NCI-H1092 treated with DMSO at 0.1 percent for 48 hours (cell line): ENCODE results near the gene CKMT2.

Experiments used
- DNase-seq: peaks from one replicate; lab custom pipeline; 2025; lab: John Stamatoyannopoulos, UW

CKMT2 gene

DNA sequence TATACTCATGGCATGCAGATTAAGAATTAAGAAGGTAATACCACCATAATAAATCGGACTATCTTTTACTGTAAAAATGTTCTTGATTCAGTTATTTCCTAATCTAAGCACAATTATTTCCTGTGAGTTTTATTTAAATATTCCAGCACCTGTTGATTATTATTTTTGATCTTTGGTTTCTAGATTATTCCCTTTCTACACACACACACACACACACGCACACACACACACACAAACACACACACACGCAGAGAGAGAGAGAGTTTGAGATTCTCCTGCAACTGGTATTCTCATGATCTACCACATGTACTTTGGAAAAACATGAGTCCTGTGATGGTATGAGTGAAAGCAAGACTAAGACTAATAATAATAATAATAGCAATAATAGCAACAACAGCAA is 17.0 kb upstream of the CKMT2 start:
- no peak for DNase-seq

DNA sequence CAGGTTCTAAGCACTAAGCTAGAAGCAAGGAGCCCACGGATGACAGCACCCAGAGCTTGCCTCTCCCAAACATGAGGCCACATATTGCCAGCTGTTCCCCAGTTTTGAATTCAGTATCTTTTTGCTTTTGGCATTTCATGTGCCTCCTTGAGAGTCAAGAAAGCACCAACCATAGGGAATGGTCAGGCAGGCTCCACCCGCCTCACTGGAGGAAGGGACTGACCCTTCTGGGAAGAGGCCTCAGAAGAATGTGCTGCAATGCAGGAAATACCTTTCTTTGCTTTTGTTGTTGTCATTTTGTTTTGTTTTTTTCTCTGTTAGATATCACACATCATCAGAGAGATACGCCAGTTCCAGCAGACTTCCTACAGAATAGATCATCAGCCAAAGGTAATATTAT is 13.7 kb upstream of the CKMT2 start:
- DNase-seq = no peak

DNA sequence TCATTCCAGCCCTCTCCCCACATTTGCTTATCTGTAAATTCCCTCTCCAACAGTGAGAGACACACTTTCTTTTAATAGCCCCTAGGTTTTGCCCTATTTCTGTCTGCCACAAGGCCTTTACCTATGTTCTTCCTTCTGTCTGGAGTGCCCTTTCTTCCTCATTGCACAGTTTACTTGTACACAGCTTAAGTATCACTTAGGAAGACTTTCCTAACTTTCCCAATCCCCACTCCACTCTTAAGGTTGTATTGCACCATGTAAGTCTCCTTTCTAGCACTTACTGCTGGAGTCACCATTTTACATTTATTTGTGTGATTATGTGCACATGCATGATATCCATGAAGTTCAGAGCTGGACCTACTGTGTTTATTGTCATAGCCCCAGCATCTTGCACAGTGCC is 10.8 kb upstream of the CKMT2 start:
- no peak for DNase-seq

DNA sequence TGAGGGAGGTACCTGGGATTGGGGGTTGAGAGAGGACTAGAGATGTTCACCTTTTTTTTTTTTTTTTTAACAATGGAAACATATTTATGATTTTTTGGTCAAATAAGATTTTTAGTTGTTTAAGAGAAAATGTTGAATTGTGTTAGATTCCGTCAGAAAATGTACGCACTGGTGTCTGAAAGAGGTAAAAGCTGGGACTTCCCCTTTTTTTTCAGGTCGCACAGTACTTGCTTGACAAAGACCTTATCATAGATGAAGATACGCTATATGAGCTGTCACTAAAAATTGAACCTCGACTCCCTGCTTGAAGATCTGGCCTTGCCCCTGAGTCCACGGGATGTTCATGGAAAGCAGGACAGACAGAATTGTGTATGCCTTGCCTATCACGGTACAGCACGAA is 7.7 kb upstream of the CKMT2 start:
- no peak for DNase-seq

DNA sequence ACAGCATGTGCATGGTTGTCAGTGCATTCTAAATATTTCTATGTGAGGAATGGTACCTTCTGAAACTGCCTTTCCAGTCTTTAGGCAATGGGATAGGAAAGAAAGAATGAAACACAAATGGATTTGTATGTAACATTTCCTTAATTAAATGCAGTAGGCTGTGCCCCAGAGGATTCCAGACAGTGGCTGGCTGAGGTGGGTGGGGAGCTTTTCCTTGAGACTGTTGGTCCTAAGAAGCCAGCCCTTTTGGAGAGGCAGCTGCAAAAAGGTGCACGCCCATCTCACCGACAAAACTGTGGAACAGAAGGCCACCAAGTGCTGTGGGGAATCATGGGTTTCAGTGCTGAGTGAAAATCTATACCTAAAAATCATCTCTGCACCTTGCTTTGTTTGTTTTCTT is 6.8 kb upstream of the CKMT2 start:
- no peak for DNase-seq

DNA sequence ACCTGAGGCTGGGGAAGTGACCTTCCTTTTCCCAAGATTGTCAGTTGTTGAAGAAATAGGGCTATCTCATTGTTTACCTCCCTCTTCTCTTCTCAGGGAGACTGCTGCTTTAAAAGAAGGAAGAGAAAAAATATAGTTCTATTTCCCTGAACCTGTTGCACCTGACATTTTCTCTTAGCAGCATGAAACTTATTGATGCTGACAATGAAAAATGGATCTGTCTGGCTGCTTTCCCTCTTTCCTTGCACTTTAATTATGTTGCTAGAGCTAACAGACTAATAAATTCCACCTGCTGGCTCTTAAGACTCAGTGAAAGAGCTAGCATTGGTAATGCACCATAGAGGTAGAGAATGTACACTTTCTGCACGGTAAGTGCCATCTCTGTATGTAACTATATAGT is 6.2 kb upstream of the CKMT2 start:
- no peak for DNase-seq

DNA sequence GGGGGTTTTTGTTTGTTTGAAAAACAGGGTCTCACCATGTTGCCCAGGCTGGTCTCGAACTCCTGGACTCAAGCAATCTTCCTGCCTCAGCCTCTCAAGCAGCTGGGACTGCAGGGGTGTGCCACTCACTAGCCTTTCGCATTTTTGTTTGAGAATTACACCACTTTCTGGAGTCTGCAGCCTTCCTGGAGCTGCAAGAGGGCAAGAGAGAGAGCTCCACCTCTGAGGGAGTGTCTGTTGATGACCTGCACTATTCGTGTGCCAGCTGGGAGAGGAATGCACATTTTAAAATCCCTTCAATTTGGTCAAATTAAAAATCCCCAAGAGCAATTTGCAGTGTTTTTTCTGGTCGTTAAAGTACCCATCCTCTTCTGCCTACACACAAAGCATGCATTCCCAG is 5.0 kb upstream of the CKMT2 start:
- DNase-seq = no peak

DNA sequence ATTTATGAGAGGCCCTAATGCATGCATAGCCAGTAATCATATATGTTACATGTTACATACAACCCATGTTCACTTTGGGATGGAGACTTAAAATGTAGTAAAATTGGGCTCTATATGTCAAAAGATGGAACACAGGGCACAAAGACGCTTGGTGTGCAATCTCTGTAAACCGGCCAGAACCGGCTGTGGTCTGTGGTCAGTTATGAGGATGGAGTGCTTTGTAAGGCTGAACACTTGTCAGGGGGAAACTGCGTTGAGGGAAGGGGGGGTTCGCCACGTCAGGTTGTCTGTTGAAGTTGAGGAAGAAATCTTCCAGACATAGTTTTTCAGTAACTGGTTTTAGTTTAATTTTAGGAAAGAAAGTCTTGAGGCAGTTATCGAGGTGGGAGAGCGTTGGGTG is 2.7 kb upstream of the CKMT2 start:
- no peak for DNase-seq

DNA sequence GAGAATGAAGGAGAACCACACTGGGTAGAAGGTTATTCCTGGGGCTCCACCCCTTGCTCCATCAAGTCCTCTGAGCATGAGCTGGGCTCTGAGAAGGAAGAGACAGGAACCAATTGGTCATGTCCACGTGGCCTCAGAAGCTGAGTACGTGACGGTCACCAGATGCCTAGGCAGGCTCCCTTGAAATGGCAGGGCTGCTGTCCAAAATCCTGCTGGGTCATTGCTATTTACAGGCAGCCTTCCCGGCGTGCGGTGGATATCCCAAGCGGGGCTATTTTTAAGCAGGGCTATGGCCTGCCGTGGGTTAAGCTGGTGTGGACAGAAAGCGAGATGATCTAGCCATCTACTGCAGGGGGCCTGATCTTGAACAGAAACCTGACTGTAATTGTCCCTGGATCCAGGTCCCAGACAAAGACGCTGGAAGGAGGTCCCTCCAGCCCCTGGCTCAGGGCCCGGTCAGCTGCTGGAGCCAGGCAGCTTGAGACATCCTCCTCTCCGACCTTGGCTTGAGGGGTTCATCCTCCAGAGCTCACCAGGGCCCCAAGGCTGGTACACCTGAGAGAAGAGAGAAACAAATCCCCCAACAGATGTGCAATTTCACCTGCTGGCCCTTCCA is 550 bp upstream of the CKMT2 start:
- no peak for DNase-seq

DNA sequence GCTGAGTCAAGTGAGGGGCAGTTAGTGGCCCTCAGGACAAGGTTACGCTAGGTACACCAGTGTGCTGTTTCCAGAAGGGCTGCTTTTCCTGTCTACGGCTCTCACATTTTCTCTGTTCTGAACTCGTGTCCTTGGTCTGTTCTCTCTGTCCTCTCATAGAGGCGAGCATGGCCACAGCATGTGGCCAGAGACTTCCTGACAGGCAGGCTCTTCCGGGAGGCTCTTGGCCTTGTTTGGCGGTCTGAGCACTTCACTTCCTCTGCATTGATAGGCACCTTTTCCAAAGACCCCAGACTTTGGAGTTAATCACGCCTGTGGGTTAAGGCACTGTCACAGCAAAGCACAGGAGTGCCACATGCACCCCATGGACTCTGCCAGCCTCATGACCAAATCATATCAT is 1.2 kb downstream of the CKMT2 start:
- no peak for DNase-seq

DNA sequence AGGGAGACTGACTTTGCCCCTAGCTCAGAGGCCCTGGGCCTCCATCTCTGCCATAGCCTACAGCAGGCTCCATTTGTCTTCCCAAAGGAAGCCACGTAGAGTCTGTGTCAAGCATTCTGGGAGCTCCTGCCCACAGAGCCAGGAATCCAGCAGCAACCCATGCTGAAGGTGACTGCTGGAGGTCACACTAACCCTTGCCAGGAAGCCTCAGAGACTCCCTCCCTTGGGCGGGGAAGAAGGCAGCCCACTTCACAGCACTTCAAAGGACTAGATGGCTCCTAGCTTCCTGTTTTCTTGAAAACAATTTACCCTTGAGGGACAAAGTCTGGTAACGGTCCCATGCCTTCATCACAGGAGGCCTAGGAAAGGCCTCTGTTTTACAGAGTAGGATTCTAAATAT is 1.7 kb downstream of the CKMT2 start:
- no peak for DNase-seq

DNA sequence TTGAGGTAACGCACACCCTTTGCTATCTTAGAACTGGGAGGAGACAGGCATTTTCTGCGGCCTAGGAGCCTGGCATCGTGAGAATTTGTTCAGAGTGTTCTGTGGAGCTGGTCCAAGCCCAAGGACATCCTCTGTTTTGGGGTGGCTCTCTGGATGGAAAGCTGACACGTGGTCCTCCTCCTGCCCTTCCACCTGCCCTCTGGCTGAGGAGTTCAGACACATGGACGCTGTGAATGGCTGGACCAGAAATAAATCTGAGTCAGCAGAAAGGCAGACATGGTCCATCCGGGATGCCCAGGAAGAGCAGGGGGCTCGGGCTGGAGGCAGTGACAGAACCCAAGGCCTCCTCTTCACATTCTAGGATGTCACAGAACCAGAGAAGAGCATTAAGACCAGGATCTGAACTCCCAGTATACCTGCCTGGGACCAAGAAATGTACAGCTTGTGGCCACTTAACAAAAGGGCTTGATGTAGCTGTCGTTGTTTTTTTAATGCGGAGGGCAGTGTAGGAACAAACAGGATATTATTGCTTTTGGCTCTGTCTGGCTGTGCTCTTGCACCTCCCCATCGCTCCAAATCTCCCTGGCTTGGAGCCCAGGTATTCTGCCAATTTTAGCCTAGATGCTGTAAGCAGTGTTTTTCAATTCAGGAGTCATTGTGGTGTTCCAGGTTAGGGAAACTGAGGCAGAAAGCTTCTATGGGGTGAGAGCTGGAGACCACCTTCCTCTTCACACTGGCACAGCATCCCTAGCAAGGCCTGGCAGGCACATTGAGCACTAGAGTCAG is 2.4 kb downstream of the CKMT2 start:
- DNase-seq = no peak

DNA sequence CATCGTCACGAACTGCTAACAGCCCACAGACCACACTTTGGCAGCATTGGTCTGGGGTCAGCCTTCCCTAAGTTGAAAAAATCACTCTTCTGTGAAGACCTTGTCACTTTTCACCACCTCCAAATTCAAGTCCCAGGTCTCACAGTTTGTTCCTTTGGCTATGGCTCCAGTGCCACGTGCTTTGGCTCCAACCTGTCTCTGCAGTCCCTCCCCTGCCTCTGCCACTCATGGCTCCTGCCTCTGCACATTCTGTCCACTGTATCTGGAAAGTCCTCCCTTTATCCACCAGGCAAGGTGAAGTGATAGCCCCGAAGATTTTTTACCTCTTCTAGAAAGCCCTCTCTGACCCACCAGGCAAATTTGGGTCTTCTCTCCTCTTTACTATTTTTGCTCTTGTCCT is 5.3 kb downstream of the CKMT2 start:
- DNase-seq = no peak

DNA sequence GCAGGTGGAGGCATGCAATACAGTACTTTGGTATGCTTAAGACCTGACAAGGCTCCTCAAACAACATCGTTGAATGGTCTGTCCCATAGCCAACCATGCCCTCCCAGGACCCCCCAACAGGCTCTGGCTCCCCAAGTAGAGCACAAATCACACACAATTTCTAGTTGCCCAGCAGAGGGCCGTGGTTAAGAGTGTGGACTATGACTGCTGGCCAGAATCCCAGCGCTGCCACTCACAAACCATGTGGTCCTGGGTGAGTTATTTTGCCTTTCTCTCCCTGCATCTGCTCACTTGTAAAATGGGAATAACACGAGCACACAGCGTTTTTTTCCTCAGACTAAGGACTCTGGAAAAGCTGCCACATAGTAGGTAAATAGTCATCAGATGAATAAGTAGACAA is 6.5 kb downstream of the CKMT2 start:
- no peak for DNase-seq

DNA sequence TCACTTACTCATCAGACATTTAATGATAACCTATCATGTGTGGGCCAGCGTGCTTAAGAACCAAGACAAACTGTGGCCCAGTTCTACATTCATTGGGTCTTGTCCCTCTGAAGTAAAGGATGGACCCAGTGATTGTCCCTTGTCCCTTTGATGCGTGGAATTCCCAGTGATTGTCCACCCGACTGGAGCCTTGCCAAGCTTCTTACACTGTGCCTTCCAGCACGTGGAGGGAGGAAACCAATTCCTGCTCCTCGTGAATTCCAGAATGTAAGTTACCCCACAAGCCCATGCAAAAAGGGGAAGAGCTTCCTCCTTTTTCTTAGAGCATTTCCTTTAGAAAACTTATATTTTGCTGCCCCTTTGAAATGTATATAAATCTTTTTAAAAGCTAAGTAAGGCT is 7.9 kb downstream of the CKMT2 start:
- no peak for DNase-seq

DNA sequence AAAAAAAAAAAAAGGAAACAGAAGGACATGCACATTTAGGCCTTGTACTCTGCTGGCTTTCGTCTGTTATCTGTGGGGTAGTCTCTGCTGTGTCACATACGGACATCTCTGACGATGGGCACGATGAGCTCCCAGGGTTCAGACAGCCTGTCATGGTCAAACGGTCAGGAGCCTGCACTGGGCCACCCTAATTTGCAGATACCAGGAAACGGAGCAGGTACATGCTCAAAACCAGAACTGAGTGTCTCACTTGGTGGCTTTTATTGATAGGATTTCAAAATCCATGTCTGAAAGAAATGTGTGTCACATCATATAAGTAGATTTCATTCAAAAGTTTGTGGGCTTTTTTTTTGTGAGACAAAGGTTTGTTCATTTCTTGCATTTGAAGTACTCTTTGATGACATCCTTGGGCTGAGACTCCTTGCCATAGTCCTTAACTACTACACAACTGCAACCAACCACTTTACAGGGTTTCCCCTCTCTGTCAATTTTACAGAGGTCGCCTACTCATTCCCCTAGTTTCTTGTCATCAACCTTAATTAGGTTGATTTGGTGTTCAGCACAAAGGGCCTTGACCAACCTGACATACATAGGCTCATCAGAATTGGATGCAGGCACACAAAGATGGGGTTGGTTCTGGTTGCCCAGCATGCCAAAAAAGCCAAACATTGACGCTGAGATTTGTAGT is 9.0 kb downstream of the CKMT2 start:
- DNase-seq = no peak

DNA sequence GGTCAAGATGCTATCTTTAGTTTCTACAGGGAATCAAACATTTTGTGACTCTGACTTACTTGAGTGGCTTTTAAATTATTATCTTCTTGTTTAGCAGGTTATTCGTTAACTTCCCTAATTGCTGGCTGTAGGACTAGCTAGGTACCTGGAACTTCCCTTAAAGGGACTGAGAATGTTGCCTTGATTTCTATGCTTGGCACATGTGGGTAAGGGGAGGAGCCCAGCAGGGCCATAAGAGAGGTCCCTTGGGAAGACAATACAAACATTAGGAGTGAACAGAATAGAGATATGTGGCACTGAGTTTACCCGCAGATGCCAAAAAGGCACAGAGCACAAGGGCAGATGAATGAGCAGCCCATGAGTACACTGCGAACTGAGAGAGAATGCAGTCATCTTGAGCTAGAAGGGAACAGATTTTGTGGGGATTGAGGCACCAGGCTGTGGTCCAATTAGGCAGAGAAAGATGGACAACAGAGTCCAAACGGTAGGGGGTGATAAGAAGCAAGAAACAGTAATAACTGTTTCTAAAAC is 9.8 kb downstream of the CKMT2 start:
- peak; percentile 44 for DNase-seq

DNA sequence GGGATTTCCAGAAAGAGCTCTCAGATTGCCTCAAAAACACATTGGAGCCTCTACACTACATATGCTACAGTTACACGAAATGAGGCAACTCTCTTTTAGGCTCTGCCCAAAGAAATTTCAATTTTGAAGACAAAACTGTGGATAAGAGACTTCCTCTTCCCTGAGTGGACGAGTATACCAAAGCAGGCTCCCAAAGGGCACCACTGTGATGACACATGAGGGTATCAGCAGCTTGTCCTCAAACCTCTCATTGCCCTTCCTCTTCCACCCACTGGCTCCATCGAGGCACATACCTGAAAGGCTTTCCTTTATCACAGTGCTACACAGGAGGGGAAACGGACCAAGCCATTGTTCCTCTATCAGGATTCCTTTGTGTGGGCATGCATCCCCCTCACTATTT is 11.3 kb downstream of the CKMT2 start:
- DNase-seq = no peak

DNA sequence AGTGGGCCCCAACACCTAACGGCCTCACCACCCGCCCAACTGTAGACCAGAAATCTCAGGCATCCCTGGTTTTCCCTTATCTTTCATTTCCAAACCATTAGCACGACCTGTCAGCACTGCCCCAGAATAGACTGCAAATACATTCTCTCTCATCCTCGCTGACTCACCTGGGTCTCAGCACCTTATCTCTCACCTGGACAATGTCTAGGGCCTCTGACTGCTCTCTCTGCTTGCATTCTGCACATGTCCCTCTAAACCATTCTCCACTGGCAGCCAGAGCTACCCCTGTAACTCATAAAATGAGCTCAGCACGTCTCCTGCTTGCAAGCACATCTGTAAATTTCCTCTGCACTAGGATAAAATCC is 12.7 kb downstream of the CKMT2 start:
- no peak for DNase-seq

DNA sequence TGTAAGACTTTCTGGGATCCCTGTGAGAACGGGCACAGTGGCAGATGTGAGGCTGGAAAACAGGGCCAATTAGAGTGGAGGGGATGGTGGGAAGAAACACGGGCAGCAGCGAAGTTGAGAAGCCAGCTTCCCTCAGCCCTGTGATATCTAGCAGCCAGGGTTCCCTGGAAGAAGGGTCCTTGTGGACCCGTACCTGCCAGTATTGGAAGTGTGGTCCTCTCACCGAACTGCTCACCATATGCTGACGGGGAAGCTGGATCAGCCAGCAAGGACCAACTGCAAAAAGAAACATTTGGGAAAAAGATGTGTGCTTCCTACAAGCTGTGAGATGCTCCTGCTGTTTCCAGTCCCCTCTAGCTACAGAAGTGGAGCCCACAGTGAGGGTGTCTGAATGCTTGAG is 13.6 kb downstream of the CKMT2 start:
- no peak for DNase-seq

DNA sequence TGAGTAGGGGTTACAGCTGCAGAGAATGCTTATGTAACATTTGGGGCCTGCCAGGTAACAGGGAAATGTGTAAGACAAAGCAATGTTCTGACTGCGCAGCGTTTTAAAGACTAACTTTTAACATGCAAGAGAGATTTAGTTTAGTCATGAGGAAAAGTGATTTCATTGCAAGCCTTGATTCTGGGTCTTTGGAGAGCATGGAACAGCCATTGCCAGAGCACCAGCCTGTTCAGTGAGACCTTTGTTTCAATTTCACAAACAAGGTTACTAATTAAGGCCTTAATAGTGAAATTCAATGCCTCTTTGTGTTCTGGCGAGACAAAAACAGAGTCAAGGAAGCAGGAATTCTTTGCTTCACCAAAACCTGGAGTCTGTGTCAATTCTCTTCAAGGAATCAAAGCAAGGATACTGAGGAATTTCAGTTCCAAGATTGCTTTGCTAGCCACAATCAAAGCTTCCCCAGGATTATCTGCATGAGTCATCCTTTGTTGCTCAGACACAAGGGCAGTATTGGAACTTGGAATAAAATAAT is 14.4 kb downstream of the CKMT2 start:
- DNase-seq = no peak

DNA sequence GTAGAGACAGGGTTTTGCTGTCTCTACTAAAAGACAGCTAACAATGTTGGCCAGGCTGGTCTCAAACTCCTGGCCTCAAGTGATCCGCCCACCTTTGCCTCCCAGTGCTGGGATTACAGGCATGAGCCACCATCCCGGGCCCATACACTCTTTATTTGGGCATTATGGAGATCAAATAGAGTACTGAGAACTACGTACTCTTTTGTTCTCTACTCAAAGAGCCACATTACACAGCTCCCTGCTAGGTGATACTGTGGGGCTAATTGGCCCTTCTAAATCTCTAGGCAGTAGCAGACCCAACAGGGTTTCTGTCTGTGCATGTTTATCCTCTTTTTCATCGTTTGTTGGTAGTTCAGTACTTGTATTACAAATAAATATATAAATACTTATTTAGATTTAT is 16.1 kb downstream of the CKMT2 start:
- DNase-seq = no peak

DNA sequence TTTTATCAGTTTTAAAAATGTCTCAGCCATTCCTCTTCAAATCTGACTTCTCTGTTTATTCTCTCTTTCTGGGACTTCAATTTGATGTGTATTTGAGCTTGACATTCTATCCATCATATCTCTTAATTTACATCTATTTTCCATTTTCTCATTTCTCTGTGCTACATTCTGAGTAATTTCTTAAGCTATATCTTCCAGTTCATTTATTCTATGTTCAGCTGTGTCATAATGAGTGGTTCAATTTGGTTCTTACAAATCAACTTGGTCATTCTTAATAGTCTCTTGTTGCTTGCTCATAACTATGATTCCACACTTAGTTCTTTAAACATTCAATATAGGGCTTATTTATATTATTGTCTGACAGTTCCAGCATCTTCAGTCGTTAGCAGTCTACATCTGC is 16.9 kb downstream of the CKMT2 start:
- DNase-seq = no peak
